NK-92 treated with Interleukin-12 subunit alpha and Interleukin-12 subunit beta, amount 100 ng/mL, for 24 hours (cell line): ENCODE measurements around the gene SULT1C4.

Experiments
- DNase-seq: peaks from one replicate; lab custom pipeline; 2025; lab: John Stamatoyannopoulos, UW

SULT1C4 gene

GRCh38 chr2:108370080-108370479 is 7.7 kb upstream of the SULT1C4 start:
- no peak for DNase-seq

- no peak for DNase-seq
Observed at GRCh38 chr2:108376774-108377173, 980 bp upstream of the SULT1C4 start.

- DNase-seq: no peak
Observed at GRCh38 chr2:108377401-108377800, 353 bp upstream of the SULT1C4 start.

GRCh38 chr2:108378851-108379250 is 1.1 kb downstream of the SULT1C4 start:
- DNase-seq: no peak

- DNase-seq: no peak
Observed at GRCh38 chr2:108382196-108382595, 4.4 kb downstream of the SULT1C4 start.

GRCh38 chr2:108383146-108383830 is 5.5 kb downstream of the SULT1C4 start:
- DNase-seq: no peak

GRCh38 chr2:108384662-108385393 is 7.1 kb downstream of the SULT1C4 start:
- DNase-seq: no peak

GRCh38 chr2:108385411-108386071 is 7.8 kb downstream of the SULT1C4 start:
- DNase-seq: no peak

- no peak for DNase-seq
Observed at GRCh38 chr2:108388045-108388444, 10.3 kb downstream of the SULT1C4 start.

GRCh38 chr2:108390340-108390739 is 12.6 kb downstream of the SULT1C4 start:
- DNase-seq: no peak

GRCh38 chr2:108392029-108392428 is 14.3 kb downstream of the SULT1C4 start:
- DNase-seq: no peak

- no peak for DNase-seq
Observed at GRCh38 chr2:108393197-108393596, 15.4 kb downstream of the SULT1C4 start.

- no peak for DNase-seq
Observed at GRCh38 chr2:108395155-108395554, 17.4 kb downstream of the SULT1C4 start.

GRCh38 chr2:108396845-108397244 is 19.1 kb downstream of the SULT1C4 start:
- DNase-seq: peak; percentile 3

GRCh38 chr2:108399479-108399878 is 21.7 kb downstream of the SULT1C4 start:
- DNase-seq: no peak

- no peak for DNase-seq
Observed at GRCh38 chr2:108401800-108402199, 24.0 kb downstream of the SULT1C4 start.

- DNase-seq: no peak
Observed at GRCh38 chr2:108403494-108403893, 25.7 kb downstream of the SULT1C4 start.

- DNase-seq: no peak
Observed at GRCh38 chr2:108404784-108405397, 27.1 kb downstream of the SULT1C4 start.

GRCh38 chr2:108407864-108408729 is 30.3 kb downstream of the SULT1C4 start:
- no peak for DNase-seq

GRCh38 chr2:108409768-108410167 is 32.0 kb downstream of the SULT1C4 start:
- DNase-seq: no peak

GRCh38 chr2:108412995-108413710 is 35.4 kb downstream of the SULT1C4 start:
- DNase-seq: no peak
